Urothelium cell line (cell line): ENCODE data around the gene MITF.

ENCODE experiments used
- DNase-seq: peaks from one replicate; pipeline ENCODE4 v3.0.0; 2011; ENCODE audit warnings: low spot score, mixed read lengths
- FAIRE-seq: peaks from 2 replicates; lab custom pipeline; 2011; peaks lifted over from hg19 to GRCh38; lab: Jason Lieb, UNC

MITF gene

DNA sequence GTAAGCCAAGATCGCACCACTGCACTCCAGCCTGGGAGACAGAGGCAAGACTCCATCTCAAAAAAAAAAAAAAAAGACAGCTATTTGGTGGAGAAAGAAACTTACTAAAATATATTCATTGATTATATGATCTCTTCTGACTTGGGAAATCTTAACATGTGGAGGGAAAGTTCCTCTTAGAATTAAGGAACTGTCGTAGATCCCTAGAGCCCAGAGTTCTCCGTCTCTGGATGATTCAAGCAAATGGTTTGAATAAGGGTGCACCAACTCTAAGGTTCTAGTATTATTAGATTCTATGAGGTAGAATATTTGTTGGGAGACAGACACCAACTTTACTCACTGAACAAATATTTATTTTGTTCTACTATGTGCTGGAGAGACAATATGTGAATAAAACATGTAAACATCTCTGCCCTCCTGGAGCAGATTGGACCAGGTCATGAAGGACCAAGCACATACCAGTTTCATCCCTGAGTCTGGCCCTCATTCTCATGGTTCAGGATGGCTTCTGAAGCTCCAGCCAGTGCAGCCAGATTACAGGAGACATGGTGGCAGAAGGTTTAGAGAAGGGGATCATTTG, 129.7 kb downstream of the MITF start:
- FAIRE-seq, result no peak

DNA sequence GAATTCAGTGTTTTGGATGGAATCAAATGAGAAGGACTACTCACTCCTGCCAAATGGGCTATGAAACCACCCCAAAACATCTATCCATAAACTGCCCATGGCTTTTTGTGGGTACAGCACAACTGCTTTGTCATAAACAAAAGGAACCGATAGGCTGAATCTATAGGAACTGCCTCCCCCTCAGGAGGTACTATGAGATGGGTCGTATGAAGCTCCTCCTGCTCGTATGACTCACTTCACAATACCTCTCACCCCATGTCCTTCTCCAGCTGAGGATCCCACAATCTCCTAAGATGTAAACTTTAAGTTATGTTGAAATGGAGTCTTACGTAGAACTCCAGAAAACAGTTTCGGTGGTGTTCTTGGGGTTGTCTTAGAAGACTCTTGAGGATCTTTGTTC, 130.4 kb downstream of the MITF start:
- DNase-seq, result no peak
- no peak for FAIRE-seq

More for the DNA sequence above, 129.7 kb downstream of the MITF start:
- DNase-seq, result no peak

DNA sequence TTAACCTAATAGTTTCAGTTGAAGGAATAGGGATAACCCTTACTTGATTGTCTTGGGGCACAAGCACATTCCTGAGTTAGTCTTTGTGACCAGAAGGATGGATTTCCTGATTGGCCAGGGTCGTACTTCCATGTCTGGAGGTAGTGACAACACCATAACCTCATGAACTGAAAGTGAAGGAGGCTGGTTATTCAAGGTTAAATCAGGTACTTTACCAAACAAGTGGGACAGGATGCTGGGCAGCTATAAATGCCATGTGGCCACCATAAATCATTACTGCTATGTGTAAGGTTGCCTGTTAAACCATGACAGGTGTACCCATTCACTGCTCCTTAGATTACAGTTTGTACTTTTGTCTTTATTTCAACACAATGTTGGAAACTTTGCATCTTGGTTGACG, 132.0 kb downstream of the MITF start:
- DNase-seq, result no peak

DNA sequence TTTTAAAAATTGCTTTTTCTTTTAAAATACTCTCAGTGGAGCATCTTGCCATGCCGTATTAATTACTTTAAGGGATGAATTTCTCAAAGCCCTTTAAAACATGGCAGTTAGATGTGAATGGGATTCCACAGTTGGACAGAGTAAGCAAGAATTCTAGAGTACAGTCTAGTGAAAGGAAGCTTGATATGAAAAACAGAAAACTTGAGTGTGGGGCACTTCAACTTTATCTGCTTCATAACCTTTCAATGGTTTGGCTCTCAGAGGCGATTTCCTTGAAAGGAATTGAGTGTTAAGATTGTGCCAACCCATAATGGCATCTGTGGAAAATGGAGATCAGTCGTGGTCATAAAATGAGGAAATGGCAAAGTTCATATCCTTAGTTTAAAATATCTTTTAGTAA, 132.6 kb downstream of the MITF start:
- FAIRE-seq (no peak), DNase-seq (no peak)

More for the DNA sequence above, 132.0 kb downstream of the MITF start:
- FAIRE-seq, result no peak

DNA sequence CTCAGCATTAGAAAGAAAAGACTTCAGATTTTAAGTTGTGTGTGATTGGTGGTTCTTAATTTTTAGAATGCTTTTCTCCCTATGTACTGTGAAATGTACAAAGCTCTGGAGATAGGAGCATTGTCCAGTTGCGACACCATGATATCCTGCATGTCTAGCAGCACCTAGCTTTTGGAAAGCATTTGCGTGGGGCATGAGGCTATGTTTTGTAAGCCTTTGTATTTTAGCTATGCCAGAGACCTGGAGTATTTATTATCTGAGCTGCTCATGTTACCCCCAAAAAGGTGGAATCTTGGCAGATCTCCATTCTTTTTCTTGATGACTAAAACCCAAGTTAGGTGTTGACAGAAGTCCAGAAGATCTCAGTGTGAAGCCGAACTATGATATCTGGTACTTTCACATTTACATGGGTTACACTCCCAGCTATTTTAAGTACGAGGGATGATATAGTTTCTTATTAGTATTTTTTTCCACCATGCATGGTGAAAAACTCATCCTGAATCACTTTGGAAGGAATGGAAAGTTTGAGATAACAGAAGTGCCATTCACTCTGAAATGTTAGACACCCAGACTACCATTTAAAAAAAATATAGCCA, 133.6 kb downstream of the MITF start:
- DNase-seq, result no peak
- FAIRE-seq, result no peak

DNA sequence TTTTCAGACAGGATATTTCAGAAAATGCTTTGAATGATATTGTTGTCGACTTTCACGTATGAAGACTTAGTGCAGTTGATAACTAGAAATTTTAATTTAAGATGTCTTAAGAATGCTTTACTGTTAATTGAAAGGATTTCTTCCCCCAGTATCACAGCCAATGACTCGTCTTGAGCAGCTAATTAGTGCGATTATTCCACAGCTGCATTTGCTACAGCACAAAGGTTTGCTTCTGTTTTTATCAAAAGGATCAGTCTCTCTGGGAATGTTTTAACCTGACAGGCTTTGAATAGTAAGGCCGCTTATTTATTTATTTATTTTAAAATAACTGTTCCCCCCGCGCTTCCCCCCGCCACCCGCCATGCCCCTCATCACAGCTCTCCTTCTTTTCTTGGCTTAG, 136.8 kb downstream of the MITF start:
- FAIRE-seq, result no peak
- no peak for DNase-seq

DNA sequence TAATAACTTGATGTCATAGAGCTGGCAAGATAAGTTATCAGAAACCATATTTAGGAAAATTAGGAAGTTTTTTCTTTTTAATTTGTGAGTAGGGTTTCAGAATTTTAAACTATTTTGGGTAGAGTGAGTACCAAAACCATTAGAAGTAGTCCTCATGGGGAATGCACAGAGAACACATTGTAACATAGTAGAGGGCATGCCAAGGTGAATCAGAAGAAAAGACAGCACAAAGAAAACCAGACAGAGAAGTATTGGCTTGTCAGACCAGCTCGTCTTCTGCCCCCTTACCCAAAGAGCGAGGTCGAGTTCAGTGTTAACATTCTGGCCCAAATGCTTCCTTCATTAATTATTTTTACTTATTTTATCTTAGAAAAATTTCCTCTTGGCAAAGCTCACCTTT, 139.0 kb downstream of the MITF start:
- FAIRE-seq, result no peak
- DNase-seq, result no peak

DNA sequence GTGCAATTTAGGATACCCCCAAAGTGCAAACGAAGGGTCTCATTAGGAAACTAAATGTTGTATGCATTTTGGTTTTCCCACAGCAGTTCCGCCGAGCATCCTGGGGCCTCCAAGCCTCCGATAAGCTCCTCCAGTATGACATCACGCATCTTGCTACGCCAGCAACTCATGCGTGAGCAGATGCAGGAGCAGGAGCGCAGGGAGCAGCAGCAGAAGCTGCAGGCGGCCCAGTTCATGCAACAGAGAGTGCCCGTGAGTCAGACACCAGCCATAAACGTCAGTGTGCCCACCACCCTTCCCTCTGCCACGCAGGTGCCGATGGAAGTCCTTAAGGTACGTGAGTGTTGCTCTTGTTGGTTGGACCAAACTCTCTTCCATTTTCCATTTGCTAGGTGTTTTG, 139.8 kb downstream of the MITF start:
- no peak for FAIRE-seq
- no peak for DNase-seq

DNA sequence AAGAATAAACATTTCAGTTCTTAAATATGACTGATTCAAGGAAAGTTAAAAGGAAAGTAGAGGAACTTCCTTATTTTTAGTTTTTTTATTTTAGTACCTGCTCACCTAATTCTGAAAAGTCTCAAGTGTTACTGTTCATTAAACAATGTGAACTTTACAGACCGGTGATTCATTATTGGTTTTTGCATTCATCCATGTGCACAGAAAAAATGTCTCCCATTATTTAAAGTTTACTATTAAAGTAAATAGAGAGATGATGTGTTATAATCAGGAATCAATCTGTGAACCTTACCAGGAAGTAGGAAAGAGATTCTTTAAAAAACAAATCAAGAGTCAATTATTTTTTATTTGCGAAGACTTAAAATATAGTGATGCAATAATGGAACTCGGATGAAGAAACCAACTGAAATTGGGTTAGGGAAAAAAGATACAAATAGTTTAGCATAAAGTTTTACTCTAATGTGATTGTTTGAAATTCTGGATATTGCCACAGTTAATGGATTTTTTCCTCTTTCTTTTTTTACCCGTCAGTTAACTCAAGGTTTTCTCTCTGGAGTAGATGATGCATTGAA, 140.9 kb downstream of the MITF start:
- DNase-seq (no peak), FAIRE-seq (no peak)

DNA sequence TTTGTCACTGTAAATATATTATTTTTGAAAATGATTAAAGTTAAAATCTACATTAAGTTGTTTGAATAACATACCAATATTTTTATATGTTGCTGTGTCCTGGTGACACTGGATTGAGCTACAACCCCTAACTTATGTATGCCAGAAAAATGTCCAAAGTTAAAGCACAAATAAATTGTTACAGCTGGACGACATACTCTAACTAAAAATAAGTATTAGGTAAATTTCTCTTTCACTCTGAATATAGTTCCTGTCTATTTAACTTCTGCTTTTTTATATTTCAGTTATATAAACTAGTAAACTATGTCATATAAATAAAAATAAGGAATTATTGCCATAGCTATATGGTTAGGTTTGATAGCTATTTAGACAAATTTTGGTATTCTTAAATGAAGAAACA, 141.8 kb downstream of the MITF start:
- FAIRE-seq, result no peak
- DNase-seq, result no peak

DNA sequence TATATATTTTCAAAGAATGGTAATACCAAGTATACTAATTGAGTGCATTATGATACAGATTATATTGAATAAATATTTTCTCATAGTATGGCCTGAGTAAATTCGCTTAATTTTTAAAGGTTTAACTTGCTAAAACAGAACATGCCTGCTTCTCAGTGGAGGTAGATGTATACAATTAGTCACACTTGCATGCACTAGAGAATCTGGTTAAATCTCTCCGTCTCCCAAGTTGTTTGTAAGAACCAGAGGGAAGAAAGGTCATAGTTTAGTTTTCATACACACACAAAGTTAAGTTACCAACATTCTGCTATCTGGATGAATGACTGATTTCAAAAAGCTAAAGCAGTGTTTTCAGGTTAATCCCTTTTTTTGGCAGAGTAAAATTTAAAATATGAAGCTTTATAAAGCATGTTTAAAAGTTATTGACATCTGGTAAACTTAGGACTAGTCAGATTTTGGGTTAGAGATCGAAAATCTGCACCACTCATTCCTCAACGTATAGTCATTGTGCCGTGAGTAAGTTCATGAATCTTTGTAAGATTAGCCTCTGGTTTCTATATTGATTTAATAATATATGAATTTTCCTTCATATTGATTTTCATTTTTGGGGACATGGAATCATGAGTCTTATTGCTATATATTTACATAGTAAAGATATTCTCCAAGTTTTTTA, 142.6 kb downstream of the MITF start:
- DNase-seq (no peak), FAIRE-seq (no peak)

DNA sequence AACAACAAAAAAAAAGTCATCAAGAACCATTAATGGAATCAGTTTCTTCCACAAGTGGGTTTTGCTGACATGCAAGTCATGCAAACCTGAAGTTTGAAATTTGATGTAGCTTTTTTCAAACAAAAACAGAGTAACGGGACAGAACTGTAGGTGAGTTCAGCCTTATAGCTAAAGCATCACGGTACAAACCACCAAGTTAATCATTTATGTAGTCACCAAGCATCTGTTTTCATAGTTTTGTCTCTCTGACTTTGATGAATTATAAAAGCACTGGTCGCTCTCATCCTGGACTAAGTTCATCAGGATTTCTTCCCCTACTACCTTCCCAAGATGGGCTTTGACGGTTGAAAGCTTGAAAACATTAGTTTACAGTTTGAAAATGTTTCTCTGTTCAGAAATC, 143.3 kb downstream of the MITF start:
- DNase-seq, result no peak
- FAIRE-seq, result no peak

DNA sequence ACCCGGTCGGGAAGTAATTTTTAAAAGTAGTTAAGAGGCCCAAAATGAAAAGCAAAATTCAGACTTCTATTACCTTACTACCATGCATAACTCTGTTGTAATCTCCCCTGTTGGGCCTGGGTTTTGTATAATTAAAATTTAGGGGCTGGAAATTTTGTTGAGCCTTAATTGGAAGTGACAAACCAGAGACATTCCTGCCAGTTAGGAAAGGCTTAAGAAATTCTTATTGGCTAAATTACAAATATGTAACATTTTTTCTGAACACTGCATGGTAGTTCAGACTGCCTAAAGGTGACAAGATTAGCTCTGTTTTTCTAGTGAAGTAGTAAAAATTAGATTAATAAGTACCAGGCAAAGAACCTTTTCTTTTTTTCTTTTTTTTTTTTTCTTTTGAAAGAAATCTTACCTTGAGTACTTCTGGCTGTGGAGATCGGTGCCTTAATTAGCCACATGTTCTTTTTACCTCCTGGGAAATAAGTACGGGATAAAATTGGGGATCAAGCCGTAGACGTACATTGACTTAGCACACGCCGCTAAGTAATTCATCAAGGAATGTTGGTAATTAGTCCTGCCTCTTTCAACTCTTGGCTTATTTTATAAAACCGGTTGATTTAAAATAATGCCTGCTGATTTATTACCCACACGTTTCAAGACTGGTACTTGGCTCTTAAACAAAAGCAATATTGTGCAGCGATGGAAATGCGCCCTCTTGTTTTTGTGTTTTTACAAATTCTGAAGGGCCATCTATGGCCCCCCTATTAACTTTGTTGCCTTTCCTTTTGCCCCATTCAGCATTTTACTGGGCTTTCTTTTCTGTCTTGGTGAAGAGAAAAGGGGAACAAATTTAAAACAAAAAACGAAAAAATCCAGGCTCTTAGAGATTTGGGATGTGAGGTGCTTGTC, 149.0 kb downstream of the MITF start:
- DNase-seq (no peak), FAIRE-seq (no peak)

DNA sequence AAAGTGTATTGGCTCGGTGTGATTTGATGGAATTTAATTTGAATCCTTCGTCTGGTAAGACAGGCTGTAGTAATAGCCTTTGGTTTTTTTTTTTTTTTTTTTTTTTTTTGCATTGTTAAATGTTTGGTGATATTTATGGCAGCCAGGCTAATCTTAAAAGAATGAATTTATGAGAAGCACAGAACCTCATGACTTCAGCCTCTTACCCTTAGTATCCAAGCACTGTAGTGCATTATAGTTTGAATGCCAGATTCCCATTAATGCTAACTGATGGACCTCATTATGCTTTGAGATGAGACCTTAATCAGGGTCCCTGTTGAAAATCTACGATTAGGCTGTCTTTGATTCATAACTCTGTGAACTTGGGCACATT, 149.7 kb downstream of the MITF start:
- DNase-seq, result no peak
- FAIRE-seq, result no peak

DNA sequence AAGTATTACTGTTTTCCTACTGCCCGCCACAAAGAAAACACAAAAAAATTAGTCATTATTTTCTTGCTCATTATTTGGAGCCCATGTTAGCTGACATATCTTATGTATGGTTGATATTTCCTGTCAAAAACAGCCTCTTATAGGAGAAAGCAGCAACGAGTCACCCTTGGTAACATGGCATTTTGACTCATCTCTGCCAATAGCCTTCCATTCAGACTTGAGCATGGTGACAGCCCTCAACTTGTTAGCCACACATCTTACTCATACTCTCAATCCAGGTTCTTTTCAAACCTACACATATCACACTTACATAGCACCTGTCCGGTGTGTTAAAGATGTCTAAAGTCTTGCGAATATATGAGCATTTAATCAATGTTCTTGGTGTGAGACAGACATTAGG, 150.8 kb downstream of the MITF start:
- FAIRE-seq (no peak), DNase-seq (no peak)

DNA sequence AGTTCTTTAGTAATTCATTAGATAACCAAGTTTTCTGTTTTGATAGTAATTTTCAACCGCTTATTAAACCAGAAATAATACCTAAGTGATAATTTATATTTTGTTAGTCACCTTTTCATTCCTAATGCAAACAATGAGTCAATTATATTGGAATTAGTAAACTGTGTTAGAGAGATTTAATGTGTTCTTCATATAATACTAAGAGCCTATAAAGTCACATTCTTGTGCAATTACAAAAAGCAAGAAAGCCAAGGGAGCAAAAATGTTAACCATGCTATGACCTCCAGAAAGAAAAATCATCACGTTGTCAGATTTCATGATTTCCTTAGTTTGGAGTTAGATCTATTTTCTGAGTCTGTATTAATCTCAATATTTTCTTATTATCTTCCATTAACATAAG, 151.4 kb downstream of the MITF start:
- FAIRE-seq, result no peak
- no peak for DNase-seq

DNA sequence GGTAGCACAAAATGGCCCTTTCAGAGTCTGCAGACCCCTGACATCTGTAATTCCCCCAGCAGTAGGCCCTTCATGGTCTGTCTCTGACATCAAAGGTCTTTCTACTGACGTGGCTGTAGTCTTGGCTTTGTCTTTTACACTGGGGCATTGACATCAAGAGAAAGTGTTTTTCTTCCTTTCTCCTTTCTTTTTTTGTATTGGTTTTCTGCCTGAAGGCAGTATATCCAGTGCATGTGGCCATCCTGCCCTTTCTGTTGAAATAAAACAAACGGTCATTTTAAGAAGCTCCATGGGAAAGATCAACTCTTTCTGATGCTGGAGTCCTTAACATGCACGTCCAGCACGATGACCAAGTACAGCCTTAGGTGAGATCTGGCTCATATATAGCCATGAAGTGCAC, 153.4 kb downstream of the MITF start:
- DNase-seq (no peak), FAIRE-seq (no peak)

DNA sequence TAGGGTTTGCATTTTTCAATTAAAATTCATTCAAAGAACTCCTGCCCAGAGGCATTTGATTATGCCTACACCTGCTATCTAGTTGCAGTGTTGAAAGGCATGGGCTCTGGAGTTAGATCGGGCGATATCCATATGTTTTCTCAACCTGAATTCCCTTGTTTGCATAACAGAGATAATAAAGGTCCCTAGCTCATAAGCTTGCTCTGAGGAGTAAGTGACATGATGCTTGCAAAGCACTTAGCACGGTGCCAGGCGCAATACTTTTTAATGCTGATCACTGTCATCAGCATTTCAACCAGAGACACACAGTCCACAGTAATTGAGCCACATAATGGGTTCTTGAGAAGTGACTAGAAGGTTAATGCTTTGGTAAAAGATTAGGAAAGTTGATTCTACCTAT, 154.0 kb downstream of the MITF start:
- FAIRE-seq (no peak), DNase-seq (no peak)

DNA sequence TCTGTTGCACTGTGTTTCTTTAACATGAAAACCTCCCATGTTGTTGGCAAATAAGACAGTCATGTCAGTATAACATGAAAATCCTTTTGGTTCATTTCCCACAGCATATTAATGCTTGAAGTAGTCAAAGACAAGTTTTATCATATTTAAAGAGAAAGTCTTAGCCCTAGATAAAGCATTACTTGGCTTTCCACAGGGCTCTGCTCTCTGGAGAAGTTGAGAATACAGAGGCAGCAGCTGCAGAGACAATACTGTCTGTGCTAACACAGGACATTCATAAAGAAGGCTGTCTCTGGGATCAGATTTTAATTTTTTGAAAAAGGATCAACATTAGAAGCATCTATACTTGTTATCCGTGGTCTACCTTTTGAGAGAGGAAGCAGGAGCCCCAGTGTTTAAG, 156.8 kb downstream of the MITF start:
- DNase-seq (no peak), FAIRE-seq (no peak)

DNA sequence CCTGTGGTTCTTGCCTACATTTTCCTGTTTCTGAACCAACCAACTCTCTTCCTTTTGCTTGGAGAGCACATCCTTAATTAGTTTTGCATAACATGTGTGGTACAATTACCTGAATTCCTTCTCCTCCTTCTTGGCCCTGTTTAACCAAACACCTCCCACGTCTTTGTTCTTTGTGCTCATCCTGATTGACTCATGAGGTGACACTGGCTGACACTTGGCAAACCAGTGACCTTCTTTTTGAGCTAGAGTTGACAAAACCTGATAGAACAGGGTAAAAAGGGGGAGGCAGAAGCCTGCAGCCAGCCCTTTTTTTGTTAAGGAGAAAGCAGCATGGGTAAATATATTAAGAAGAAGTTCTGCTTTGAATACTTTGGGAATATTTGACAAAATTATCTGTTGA, 161.1 kb downstream of the MITF start:
- no peak for FAIRE-seq

DNA sequence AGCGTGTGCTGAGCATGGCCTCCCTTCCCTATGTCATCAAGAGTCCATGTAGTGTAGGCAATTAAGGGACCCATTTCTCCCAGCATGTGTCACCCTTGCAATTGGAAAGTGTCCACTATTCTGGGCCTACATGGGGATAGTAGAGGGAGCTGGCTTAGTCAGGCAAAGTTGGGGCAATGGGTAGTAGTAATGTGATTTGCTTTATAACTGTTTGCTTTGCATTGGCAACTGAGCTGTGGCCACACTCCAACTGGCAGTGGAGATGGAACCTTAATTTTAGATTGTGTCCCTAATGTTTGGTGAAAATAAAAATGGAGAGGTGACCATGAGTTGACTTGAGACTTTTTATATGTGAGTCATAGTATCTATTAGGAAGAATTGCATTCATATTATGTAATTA, 162.5 kb downstream of the MITF start:
- DNase-seq (no peak), FAIRE-seq (no peak)

More for the DNA sequence above, 161.1 kb downstream of the MITF start:
- no peak for DNase-seq
